HCT116 (cell line): ENCODE data around the gene RXRA. TPM values are rescaled to one million over a fixed set of nuclear protein-coding genes. Genes with fewer than 3 reads are reported as not detected.

Experiments used
- ATAC-seq: fragments of 200-7000 bp; cut with Tn5 transposase; 2 replicates; pipeline ENCODE4 v1.9.1; 2020; ENCODE audit warnings: mild to moderate bottlenecking, moderate library complexity
- BruUV-seq: library from RNA; stranded (reverse); fragments of 400-500 nt; replicated peaks from 2 replicates; lab custom pipeline; 2021; lab: Mats Ljungman, UMichigan
- CTCF ChIA-PET: fragments of 300-600 bp; sonication (Branson Sonifier 250); formaldehyde crosslinking; loops from one replicate; lab custom pipeline; 2021; ENCODE audit warnings: antibody characterized with exemption; lab: Charles Lee
- POLR2A ChIA-PET: fragments of 300-600, 350-600 bp; sonication (Branson Sonifier 250); formaldehyde crosslinking; loops from one replicate; lab custom pipeline; 2021; ENCODE audit warnings: antibody characterized with exemption; lab: Charles Lee
- RAD21 ChIA-PET, 2 experiments: fragments of 300-600 bp; sonication (Branson Sonifier 250); formaldehyde crosslinking; loops; one replicate each; lab custom pipeline; 2023; ENCODE audit warnings: low total read pairs in 2 of 2; ENCODE audit not compliant: uncharacterized antibody in 2 of 2, unreplicated experiment in 2 of 2, low non-redundant PET in 1 of 2; lab: Charles Lee
- DNase-seq: peaks from one replicate; pipeline ENCODE4 v3.0.0-alpha.2; 2010; ENCODE audit warnings: low read depth, low spot score
- H2AFZ ChIP-seq: fragments of 200-600 bp; shearing (Covaris generic), sonication (generic); 2 replicates; pipeline ENCODE4 v1.6.1; 2017; ENCODE audit warnings: low read depth, mixed run types, mixed read lengths, antibody characterized with exemption, low read length; ENCODE audit not compliant: poor library complexity, severe bottlenecking
- H3K27ac ChIP-seq: 2 replicates; pipeline ENCODE4 v1.5.1; 2012; ENCODE audit warnings: low read depth, low read length
- H3K27me3 ChIP-seq: fragments of 200-600 bp; sonication (generic); 2 replicates; pipeline ENCODE4 v1.6.1; 2016; ENCODE audit warnings: mixed run types, low read length, mixed read lengths; ENCODE audit not compliant: insufficient read depth
- H3K36me3 ChIP-seq, 2 experiments: fragments of 200-500 bp in 1 of 2; fragments of 200-600 bp in 1 of 2; sonication (Bioruptor generic) in 1 of 2; sonication (generic) in 1 of 2; 2 replicates each; pipeline versions ENCODE4 v1.5.1 to v1.6.1; 2014 to 2016; ENCODE audit warnings: low read length in 2 of 2, inconsistent platforms in 1 of 2, mixed read lengths in 1 of 2, mixed run types in 1 of 2; ENCODE audit not compliant: insufficient read depth in 2 of 2, control insufficient read depth in 1 of 2
- H3K4me1 ChIP-seq, 2 experiments: fragments of 200-600 bp in 1 of 2; sonication (generic) in 1 of 2; 2 replicates each; pipeline versions ENCODE4 v1.5.1 to v1.6.1; 2012 to 2017; ENCODE audit warnings: low read length in 2 of 2, inconsistent platforms in 1 of 2, mild to moderate bottlenecking in 1 of 2, mixed read lengths in 1 of 2, mixed run types in 1 of 2, moderate library complexity in 1 of 2; ENCODE audit not compliant: insufficient read depth in 2 of 2, control insufficient read depth in 1 of 2
- H3K4me2 ChIP-seq: fragments of 200-600 bp; sonication (generic); 2 replicates; pipeline ENCODE4 v1.6.1; 2017; ENCODE audit warnings: mixed run types, low read length, mixed read lengths
- H3K4me3 ChIP-seq, 2 experiments: fragments of 200-600 bp in 1 of 2; sonication (generic) in 1 of 2; replicated peaks in 1 of 2; 2 replicates each; pipeline ENCODE4 v1.5.1; 2011 to 2016; ENCODE audit warnings: low read length in 2 of 2, control low read depth in 1 of 2, low read depth in 1 of 2, mild to moderate bottlenecking in 1 of 2, mixed read lengths in 1 of 2, mixed run types in 1 of 2
- H3K79me2 ChIP-seq: fragments of 200-600 bp; sonication (generic); 2 replicates; pipeline ENCODE4 v1.6.1; 2017; ENCODE audit warnings: mild to moderate bottlenecking, mixed run types, low read length, moderate library complexity, mixed read lengths; ENCODE audit not compliant: insufficient read depth
- H3K9ac ChIP-seq: fragments of 200-600 bp; sonication (generic); 2 replicates; pipeline ENCODE4 v1.6.1; 2016; ENCODE audit warnings: low read length, mixed read lengths
- H3K9me2 ChIP-seq: fragments of 200-600 bp; sonication (generic), shearing (Covaris generic); 2 replicates; pipeline ENCODE4 v1.6.1; 2017; ENCODE audit warnings: mixed run types, mild to moderate bottlenecking, moderate library complexity; ENCODE audit not compliant: insufficient read depth
- H3K9me3 ChIP-seq, 2 experiments: fragments of 200-500 bp in 1 of 2; fragments of 200-600 bp in 1 of 2; sonication (Bioruptor generic) in 1 of 2; sonication (generic) in 1 of 2; 2 replicates each; pipeline ENCODE4 v1.6.1; 2014 to 2017; ENCODE audit warnings: low read length in 2 of 2, mixed read lengths in 2 of 2, inconsistent platforms in 1 of 2, low read depth in 1 of 2, mild to moderate bottlenecking in 1 of 2, mixed run types in 1 of 2, moderate library complexity in 1 of 2; ENCODE audit not compliant: control insufficient read depth in 1 of 2, insufficient read depth in 1 of 2
- H4K20me1 ChIP-seq: fragments of 200-600 bp; sonication (generic), shearing (Covaris generic); 2 replicates; pipeline ENCODE4 v1.6.1; 2017; ENCODE audit warnings: mixed run types, mild to moderate bottlenecking, moderate library complexity; ENCODE audit not compliant: insufficient read depth
- CEBPB ChIP-seq: IDR thresholded peaks from 2 replicates; pipeline ENCODE4 v1.6.1; 2012; ENCODE audit warnings: low read depth
- EGR1 ChIP-seq: IDR thresholded peaks from 2 replicates; pipeline ENCODE4 v1.6.1; 2012; ENCODE audit warnings: low read depth
- ELF1 ChIP-seq: IDR thresholded peaks from 2 replicates; pipeline ENCODE4 v1.6.1; 2012; ENCODE audit warnings: low read depth, borderline replicate concordance
- EZH2phosphoT487 ChIP-seq: fragments of 200-600 bp; IDR thresholded peaks from 2 replicates; pipeline ENCODE4 v1.6.1; 2018; ENCODE audit warnings: antibody characterized with exemption, borderline replicate concordance
- FOSL1 ChIP-seq: IDR thresholded peaks from 2 replicates; pipeline ENCODE4 v1.6.1; 2012; ENCODE audit warnings: low read depth
- JUND ChIP-seq: IDR thresholded peaks from 2 replicates; pipeline ENCODE4 v1.6.1; 2012
- MAX ChIP-seq: IDR thresholded peaks from 2 replicates; pipeline ENCODE4 v1.6.1; 2012
- POLR2A ChIP-seq: IDR thresholded peaks from 2 replicates; pipeline ENCODE4 v1.7.0; 2011; ENCODE audit warnings: borderline replicate concordance; ENCODE audit not compliant: insufficient read depth, insufficient read length; ENCODE audit errors: extremely low read depth
- RAD21 ChIP-seq: IDR thresholded peaks from 2 replicates; pipeline ENCODE4 v1.6.1; 2012; ENCODE audit warnings: low read depth, mild to moderate bottlenecking
- SIN3A ChIP-seq: IDR thresholded peaks from 2 replicates; pipeline ENCODE4 v1.6.1; 2012; ENCODE audit warnings: low read depth
- TCF7L2 ChIP-seq: IDR thresholded peaks from 2 replicates; pipeline ENCODE4 v1.7.0; 2011; ENCODE audit warnings: borderline replicate concordance, inconsistent platforms; ENCODE audit not compliant: insufficient read depth, insufficient read length; ENCODE audit errors: extremely low read depth
- ZBTB33 ChIP-seq: IDR thresholded peaks from 2 replicates; pipeline ENCODE4 v1.6.1; 2011; ENCODE audit warnings: mild to moderate bottlenecking, low read length, moderate library complexity; ENCODE audit not compliant: insufficient replicate concordance; ENCODE audit errors: extremely low read depth
- ZFX ChIP-seq: fragments of 450-650 bp; IDR thresholded peaks from 2 replicates; pipeline ENCODE4 v1.6.1; 2017
- ZNF274 ChIP-seq: fragments of 200-500 bp; sonication (Bioruptor generic); IDR thresholded peaks from 2 replicates; pipeline ENCODE4 v1.6.1; 2014; ENCODE audit warnings: mild to moderate bottlenecking, low read depth, low read length, inconsistent platforms
- intact Hi-C: fragments of 100-400 bp; cut with micrococcal nuclease; formaldehyde crosslinking; loops from 2 replicates; pipeline ENCODE4 v1.10.0; 2022
- total RNA-seq: library from RNA; stranded (reverse); gene quantifications from one replicate; pipeline ENCODE4 v1.2.1, GENCODE V29; 2021; ENCODE audit not compliant: unreplicated experiment
- TF ChIP-seq, protein P1 (sequence below), 3 experiments: fragments of 200-600 bp in 1 of 3; sonication (generic) in 1 of 3; IDR thresholded peaks in 2 of 3; conservative IDR thresholded peaks in 1 of 3; 2 replicates each; pipeline ENCODE4 v1.5.1; 2012 to 2017; ENCODE audit warnings: low read depth in 2 of 3, low read length in 2 of 3, antibody characterized with exemption in 1 of 3, borderline replicate concordance in 1 of 3, control low read depth in 1 of 3, mild to moderate bottlenecking in 1 of 3, mixed read lengths in 1 of 3, mixed run types in 1 of 3, moderate library complexity in 1 of 3; ENCODE audit not compliant: insufficient read depth in 1 of 3
- TF ChIP-seq, protein P2 (sequence below): IDR thresholded peaks from 2 replicates; pipeline ENCODE4 v1.6.1; 2012; ENCODE audit warnings: low read depth
- TF ChIP-seq, protein P3 (sequence below): IDR thresholded peaks from 2 replicates; pipeline ENCODE4 v1.6.1; 2012

Gene RXRA
- total RNA-seq, 1 experiment from 2014 or later, result 43.9 TPM

DNA sequence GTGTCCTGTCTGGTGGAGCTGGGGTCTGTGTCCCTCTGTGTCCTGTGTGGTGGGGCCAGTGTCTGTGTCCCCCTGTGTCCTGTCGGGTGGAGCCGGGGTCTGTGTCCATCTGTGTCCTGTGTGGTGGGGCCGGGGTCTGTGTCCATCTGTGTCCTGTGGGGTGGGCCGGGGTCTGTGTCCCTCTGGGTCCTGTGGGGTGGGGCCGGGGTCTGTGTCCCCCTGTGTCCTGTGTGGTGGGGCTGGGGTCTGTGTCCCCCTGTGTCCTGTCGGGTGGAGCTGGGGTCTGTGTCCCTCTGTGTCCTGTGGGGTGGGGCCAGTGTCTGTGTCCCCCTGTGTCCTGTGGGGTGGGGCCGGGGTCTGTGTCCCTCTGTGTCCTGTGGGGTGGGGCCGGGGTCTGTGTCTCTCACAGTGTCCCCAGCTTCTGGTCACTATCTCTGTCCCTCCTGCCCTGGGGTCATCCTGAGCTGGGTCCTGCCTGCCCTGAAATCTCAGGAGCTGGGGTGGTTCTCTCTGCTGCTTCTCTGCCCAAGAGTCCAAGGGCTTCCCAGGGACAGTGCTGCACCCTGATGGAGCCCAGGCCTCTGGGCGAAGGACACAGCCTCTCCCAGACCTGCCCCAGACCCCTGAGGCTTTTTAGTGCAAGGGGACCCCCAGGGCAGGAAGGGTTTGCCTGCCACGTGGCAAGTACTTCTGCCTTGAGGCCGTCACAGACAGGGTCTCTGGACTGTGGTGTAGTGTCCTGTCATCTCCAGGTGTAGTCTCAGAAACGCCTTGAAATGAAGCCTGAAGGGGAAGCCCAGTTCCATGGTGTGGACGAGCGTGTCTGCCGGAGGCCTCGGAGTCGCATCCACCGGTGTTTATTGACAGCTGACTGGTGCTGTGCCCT is 131.3 kb downstream of the RXRA start:
- H3K4me1 ChIP-seq, result peaks cover 6 to 15% of the 10 kb centered on the region in 2 experiments; a peak in 3 of 4 replicates
- no peak for DNase-seq

More for the DNA sequence above, 131.3 kb downstream of the RXRA start:
- TF ChIP-seq ZFX (no peak), POLR2A (no peak), TCF7L2 (no peak), EGR1 (no peak), ZBTB33 (no peak), CEBPB (no peak), ZNF274 (no peak), RAD21 (no peak), SIN3A (no peak), ELF1 (no peak), JUND (no peak), FOSL1 (no peak), EZH2phosphoT487 (no peak), MAX (no peak)
- TF ChIP-seq, protein P1, sequence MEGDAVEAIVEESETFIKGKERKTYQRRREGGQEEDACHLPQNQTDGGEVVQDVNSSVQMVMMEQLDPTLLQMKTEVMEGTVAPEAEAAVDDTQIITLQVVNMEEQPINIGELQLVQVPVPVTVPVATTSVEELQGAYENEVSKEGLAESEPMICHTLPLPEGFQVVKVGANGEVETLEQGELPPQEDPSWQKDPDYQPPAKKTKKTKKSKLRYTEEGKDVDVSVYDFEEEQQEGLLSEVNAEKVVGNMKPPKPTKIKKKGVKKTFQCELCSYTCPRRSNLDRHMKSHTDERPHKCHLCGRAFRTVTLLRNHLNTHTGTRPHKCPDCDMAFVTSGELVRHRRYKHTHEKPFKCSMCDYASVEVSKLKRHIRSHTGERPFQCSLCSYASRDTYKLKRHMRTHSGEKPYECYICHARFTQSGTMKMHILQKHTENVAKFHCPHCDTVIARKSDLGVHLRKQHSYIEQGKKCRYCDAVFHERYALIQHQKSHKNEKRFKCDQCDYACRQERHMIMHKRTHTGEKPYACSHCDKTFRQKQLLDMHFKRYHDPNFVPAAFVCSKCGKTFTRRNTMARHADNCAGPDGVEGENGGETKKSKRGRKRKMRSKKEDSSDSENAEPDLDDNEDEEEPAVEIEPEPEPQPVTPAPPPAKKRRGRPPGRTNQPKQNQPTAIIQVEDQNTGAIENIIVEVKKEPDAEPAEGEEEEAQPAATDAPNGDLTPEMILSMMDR (IDR thresholded peaks at IDR 0.05 in 2 of 3, conservative IDR thresholded peaks at IDR 0.05 in 1 of 3; ENCODE audit: borderline replicate concordance in 1 of 3, insufficient read depth in 1 of 3, low read depth in 2 of 3, low read length in 2 of 3), result no peak
- TF ChIP-seq, protein P2, sequence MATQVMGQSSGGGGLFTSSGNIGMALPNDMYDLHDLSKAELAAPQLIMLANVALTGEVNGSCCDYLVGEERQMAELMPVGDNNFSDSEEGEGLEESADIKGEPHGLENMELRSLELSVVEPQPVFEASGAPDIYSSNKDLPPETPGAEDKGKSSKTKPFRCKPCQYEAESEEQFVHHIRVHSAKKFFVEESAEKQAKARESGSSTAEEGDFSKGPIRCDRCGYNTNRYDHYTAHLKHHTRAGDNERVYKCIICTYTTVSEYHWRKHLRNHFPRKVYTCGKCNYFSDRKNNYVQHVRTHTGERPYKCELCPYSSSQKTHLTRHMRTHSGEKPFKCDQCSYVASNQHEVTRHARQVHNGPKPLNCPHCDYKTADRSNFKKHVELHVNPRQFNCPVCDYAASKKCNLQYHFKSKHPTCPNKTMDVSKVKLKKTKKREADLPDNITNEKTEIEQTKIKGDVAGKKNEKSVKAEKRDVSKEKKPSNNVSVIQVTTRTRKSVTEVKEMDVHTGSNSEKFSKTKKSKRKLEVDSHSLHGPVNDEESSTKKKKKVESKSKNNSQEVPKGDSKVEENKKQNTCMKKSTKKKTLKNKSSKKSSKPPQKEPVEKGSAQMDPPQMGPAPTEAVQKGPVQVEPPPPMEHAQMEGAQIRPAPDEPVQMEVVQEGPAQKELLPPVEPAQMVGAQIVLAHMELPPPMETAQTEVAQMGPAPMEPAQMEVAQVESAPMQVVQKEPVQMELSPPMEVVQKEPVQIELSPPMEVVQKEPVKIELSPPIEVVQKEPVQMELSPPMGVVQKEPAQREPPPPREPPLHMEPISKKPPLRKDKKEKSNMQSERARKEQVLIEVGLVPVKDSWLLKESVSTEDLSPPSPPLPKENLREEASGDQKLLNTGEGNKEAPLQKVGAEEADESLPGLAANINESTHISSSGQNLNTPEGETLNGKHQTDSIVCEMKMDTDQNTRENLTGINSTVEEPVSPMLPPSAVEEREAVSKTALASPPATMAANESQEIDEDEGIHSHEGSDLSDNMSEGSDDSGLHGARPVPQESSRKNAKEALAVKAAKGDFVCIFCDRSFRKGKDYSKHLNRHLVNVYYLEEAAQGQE, result no peak
- TF ChIP-seq, protein P3, sequence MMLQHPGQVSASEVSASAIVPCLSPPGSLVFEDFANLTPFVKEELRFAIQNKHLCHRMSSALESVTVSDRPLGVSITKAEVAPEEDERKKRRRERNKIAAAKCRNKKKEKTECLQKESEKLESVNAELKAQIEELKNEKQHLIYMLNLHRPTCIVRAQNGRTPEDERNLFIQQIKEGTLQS, result no peak
- H4K20me1 ChIP-seq, result no peaks in the 10 kb centered on the region
- CTCF ChIA-PET, result interaction anchor here (1.0 to 1.4 kb wide), 2 partner anchors 14 to 232 kb away, joined by 3 to 5 read pairs; no protein-coding TSS in a partner anchor
- peaks cover 0 to 11% of the 10 kb centered on the region in 2 experiments; a peak in 1 of 4 replicates for H3K9me3 ChIP-seq
- intact Hi-C loops, result no loop called here
- H3K27me3 ChIP-seq, result no peaks in the 10 kb centered on the region
- no peak overlapping the region for H3K4me3 ChIP-seq
- no peak overlapping the region for H2AFZ ChIP-seq
- ATAC-seq, result no peak
- no TSS peak for BruUV-seq
- POLR2A ChIA-PET, result interaction anchor here (0.7 kb wide), 1 partner anchor 902 kb away, joined by 3 read pairs; no protein-coding TSS in a partner anchor
- H3K27ac ChIP-seq, result peak overlapping the region; percentile 6; the same call in 1 of the 2 replicates
- RAD21 ChIA-PET, result no interaction called here
- no peaks in the 10 kb centered on the region for H3K79me2 ChIP-seq
- no peak overlapping the region for H3K4me2 ChIP-seq
- no peak overlapping the region for H3K9ac ChIP-seq
- no peaks in the 10 kb centered on the region for H3K36me3 ChIP-seq
- H3K9me2 ChIP-seq, result no peaks in the 10 kb centered on the region
